Head of caudate nucleus (tissue), 42 donors: Measurements from ENCODE around the gene FLT4.
A peak's percentile ranks its signal among the peaks of the same experiment; 100 is the strongest.
"Not testable (repeated sequence)": the region's sequence is repeated elsewhere in the genome, so short reads cannot be mapped to it uniquely, and the experiment has no call there.

ENCODE experiments used
- DNase-seq, 42 donors: peaks; one replicate each; pipeline versions ENCODE4 v3.0.0 to v3.0.0-alpha.2; 2020 to 2021; ENCODE audit warnings: mixed read lengths in 7 of 42
- intact Hi-C: fragments of 100-400 bp; cut with DNase I; formaldehyde crosslinking; loops from one replicate; pipeline ENCODE4 v1.15.0; 2022

FLT4 gene

GRCh38 chr5:180671958-180672524 lies 22.6 kb upstream of the FLT4 start:
- DNase-seq: peak in 1 of 42 donors; percentile 35
- intact Hi-C loops: not testable (repeated sequence)

GRCh38 chr5:180670586-180671359 lies 21.4 kb upstream of the FLT4 start:
- intact Hi-C loops: no loop called here
- peak; percentile 52 to 89 (median 74) for DNase-seq

- DNase-seq: no peak
- intact Hi-C loops: no loop called here
Observed at GRCh38 chr5:180670157-180670556, 20.8 kb upstream of the FLT4 start.

GRCh38 chr5:180669661-180670060 lies 20.3 kb upstream of the FLT4 start:
- intact Hi-C loops: no loop called here
- DNase-seq: no peak

GRCh38 chr5:180668835-180669596 lies 19.6 kb upstream of the FLT4 start:
- intact Hi-C loops: no loop called here
- no peak for DNase-seq

- DNase-seq: no peak
- intact Hi-C loops: no loop called here
Observed at GRCh38 chr5:180666812-180667211, 17.4 kb upstream of the FLT4 start.

GRCh38 chr5:180665682-180666404 lies 16.4 kb upstream of the FLT4 start:
- DNase-seq: peak in 1 of 42 donors; percentile 27
- intact Hi-C loops: no loop called here

GRCh38 chr5:180658774-180659564 lies 9.6 kb upstream of the FLT4 start:
- intact Hi-C loops: no loop called here
- DNase-seq: peak in 2 of 42 donors; percentile 2 to 19

- peak in 3 of 42 donors; percentile 0 to 31 (median 5) for DNase-seq
Observed at GRCh38 chr5:180655243-180655642, 5.8 kb upstream of the FLT4 start.

GRCh38 chr5:180652771-180653170 lies 3.4 kb upstream of the FLT4 start:
- peak in 2 of 42 donors; percentile 2 to 20 for DNase-seq
- intact Hi-C loops: no loop called here

More at GRCh38 chr5:180655243-180655642, 5.8 kb upstream of the FLT4 start:
- intact Hi-C loops: not testable (repeated sequence)

- intact Hi-C loops: no loop called here
- DNase-seq: peak in 5 of 42 donors; percentile 1 to 30 (median 7)
Observed at GRCh38 chr5:180652346-180652745, 2.9 kb upstream of the FLT4 start.

- intact Hi-C loops: no loop called here
- peak in 7 of 42 donors; percentile 3 to 35 (median 23) for DNase-seq
Observed at GRCh38 chr5:180648658-180649296, 623 bp downstream of the FLT4 start.

GRCh38 chr5:180647941-180648500 lies 1.4 kb downstream of the FLT4 start:
- peak in 6 of 42 donors; percentile 1 to 30 (median 14) for DNase-seq
- intact Hi-C loops: no loop called here

GRCh38 chr5:180647465-180647864 lies 1.9 kb downstream of the FLT4 start:
- peak in 5 of 42 donors; percentile 3 to 30 (median 11) for DNase-seq
- intact Hi-C loops: no loop called here

GRCh38 chr5:180646963-180647305 lies 2.5 kb downstream of the FLT4 start:
- intact Hi-C loops: no loop called here
- DNase-seq: peak in 5 of 42 donors; percentile 9 to 25 (median 11)

GRCh38 chr5:180646289-180646962 lies 3.0 kb downstream of the FLT4 start:
- peak in 9 of 42 donors; percentile 1 to 34 (median 20) for DNase-seq
- intact Hi-C loops: no loop called here
